Vagina (tissue), 2 donors: ENCODE measurements around the gene TTLL12.

Source experiments
- CTCF ChIP-seq, 3 experiments: fragments of 450-650 bp in 2 of 3; fragments of 200-600 bp in 1 of 3; sonication (generic) in 1 of 3; IDR thresholded peaks; one replicate each; pipeline ENCODE4 v1.5.1; 2017 to 2019; ENCODE audit warnings: antibody characterized with exemption in 3 of 3, mild to moderate bottlenecking in 2 of 3, moderate library complexity in 2 of 3
- POLR2A ChIP-seq, 2 donors: fragments of 450-650 bp; IDR thresholded peaks; one replicate each; pipeline ENCODE4 v1.6.1; 2017; ENCODE audit warnings: antibody characterized with exemption in 2 of 2, mild to moderate bottlenecking in 2 of 2, moderate library complexity in 2 of 2
- POLR2AphosphoS5 ChIP-seq, 2 donors: sonication (generic); formaldehyde crosslinking; IDR thresholded peaks; one replicate each; pipeline ENCODE4 v1.9.0; 2017; ENCODE audit warnings: antibody characterized with exemption in 2 of 2, mild to moderate bottlenecking in 2 of 2, low read depth in 1 of 2; ENCODE audit not compliant: insufficient read depth in 1 of 2

GRCh38 chr22:43216738-43217137 lies 29.8 kb upstream of the TTLL12 start:
- TF ChIP-seq CTCF (IDR thresholded peaks at IDR 0.05) (no peak), POLR2A (IDR thresholded peaks at IDR 0.05) (no peak), POLR2AphosphoS5 (IDR thresholded peaks at IDR 0.05; ENCODE audit: insufficient read depth in 1 of 2, low read depth in 1 of 2) (no peak)
